GM19372 (cell line): Measurements from ENCODE around the gene ATAD3C.
A peak's percentile ranks its signal among the peaks of the same experiment; 100 is the strongest.
"Not testable (repeated sequence)": the region's sequence is repeated elsewhere in the genome, so short reads cannot be mapped to it uniquely, and the experiment has no call there.

ENCODE experiments used
- ATAC-seq: cut with Tn5 transposase; IDR thresholded peaks from one replicate; pipeline ENCODE4 v1.9.1; 2021; ENCODE audit warnings: mild to moderate bottlenecking, low read depth, moderate library complexity; ENCODE audit not compliant: unreplicated experiment

ATAD3C gene

DNA sequence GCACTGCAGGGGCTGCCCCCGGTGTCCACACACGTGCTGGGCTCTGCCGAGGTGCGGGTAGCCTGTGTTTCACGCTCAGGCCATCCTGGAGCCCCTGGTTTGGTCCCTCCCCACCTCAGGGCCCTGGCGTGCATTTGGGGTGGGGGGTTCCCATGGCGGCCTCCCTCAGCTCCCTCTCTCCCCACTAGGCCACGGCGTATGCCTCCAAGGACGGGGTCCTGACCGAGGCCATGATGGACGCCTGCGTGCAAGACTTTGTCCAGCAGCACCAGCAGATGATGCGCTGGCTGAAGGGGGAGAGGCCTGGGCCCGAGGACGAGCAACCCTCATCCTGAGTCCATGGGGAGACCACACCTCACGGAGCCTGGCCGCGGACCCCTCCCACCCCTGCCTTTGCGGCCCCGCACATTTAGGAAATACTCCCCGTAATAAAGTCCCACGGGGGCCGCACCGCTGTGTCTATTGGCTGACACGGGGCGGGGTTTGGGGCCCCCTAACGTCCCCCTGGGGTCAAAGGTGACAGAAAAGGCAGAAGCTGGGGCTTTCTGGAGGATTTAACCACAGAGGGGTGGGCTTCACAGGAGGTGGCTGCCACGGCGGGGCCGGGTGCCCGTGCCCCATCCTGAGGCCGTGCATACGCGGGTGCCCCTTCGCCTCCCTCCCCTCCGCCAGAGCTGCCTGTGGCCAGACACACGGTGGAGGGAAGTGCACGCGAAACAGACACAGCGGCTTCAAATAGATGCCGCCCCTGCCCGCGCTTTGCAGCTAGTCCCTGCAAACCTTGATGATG is 18.9 kb downstream of the ATAD3C start:
- ATAC-seq: not testable (repeated sequence)

DNA sequence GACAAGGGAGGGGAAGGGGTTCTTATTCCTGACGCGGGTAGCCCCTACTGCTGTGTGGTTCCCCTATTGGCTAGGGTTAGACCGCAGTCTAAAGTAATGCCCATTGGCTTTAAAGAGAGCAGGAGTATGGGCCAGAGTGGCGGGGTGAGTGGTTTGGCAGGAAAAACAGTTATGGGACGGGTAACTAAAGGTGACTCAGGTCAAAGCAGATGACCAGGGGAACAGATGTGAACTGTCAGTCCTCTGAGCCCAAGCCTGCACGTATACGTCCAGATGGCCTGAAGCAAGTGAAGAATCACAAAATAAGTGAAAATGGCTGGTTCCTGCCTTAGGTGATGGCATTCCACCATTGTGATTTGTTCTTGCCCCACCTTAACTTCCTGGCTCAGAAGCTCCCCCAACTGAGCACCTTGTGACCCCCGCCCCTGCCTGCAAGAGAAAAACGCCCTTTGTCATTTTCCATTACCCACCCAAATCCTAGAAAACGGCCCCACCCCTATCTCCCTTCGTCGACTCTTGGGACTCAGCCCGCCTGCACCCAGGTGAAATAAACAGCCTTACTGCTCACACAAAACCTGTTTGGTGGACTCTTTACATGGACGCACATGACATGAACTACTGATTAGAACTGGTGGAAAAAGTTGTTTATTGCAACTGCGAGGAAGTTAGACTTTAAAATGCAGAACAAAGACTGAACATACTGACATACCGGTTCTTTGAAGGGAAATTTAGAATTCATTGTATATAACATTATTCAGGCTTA is 21.3 kb downstream of the ATAD3C start:
- ATAC-seq: no peak

DNA sequence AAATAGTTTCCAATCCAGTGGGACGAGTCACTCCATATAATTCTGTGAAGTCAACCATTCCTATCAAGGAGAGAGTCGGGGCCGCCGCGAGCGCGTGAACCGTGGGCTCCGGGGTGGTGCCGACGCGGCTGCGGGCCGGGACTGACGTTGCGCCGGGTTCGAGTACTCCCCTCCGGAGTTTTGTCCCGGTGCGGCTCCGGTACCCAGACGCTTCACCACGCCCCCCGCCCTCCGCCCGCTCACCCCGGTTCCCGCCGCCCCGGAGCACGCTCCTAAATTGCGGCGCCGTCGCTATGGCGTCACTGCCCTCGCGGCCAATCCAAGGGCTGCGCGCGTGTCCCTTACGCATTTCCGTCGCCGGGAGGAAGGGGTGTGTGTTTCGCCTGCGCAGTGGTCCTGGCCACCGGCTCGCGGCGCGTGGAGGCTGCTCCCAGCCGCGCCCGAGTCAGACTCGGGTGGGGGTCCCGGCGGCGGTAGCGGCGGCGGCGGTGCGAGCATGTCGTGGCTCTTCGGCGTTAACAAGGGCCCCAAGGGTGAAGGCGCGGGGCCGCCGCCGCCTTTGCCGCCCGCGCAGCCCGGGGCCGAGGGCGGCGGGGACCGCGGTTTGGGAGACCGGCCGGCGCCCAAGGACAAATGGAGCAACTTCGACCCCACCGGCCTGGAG is 22.0 kb downstream of the ATAD3C start, which contains the start of gene ATAD3B:
TSS of gene ATAD3B (plus strand) at position 377 of the 664 bp plus-strand sequence. CDS start at position 497, 120 bp downstream.
- peak; percentile 85 for ATAC-seq

DNA sequence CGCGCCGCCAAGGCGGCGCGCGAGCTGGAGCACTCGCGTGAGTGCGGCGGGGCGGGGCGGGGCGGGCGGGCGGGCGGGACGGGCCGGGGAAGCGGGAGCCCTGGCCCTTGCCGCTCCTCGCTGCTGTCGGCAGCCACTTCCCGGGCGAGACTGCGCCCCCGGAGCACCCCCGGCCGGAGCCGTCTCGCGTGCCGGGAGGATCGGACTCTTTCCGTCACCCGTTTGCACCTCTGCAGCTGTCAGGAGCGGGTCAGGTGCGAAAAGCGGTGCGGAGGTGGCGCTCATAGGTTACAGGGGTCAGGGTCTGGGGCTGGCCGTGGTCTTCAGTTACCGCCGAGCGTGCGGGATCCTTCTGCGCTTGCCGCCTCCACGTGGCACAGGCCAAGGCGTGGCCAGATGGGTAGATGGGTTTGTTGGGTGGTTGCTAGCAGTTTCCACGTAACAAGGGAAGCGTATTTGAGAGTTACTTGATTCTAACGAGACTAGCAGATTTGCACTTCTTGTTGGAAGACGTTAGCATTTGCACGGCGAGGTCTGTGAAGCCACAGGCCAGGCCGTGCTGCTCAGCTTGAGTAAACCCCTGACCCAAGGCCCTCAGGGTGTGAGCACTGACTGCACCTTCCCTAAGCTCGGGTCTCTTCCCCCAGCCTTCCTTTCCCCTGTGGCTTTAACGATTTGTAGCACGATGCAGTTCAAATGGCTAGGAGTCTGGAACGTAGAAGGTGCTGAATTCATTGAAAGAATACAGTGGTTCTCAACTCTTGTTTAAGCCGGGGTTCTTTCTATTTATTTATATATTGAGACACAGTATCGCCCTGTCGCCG is 22.8 kb downstream of the ATAD3C start:
- ATAC-seq: peak; percentile 22

DNA sequence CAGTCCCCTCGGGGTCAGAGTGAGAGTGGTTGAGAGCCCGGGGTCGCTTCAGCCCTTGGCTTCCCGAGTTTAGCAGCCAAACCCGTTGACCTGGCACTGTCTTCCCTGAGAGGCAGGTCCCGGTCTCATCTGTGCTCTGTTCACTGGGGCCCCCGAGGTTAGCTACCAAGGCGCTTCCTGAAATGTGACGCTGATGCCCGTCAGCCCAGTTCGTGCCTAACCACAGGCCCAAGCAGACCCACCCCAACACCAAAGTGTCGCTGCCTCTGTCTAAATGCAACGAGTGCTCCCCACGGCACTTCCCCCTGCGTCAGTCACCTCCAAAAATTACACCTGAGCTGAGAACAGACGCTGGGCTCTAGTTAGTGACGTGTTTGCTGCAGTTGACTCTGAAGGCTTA is 26.5 kb downstream of the ATAD3C start:
- ATAC-seq: not testable (repeated sequence)

DNA sequence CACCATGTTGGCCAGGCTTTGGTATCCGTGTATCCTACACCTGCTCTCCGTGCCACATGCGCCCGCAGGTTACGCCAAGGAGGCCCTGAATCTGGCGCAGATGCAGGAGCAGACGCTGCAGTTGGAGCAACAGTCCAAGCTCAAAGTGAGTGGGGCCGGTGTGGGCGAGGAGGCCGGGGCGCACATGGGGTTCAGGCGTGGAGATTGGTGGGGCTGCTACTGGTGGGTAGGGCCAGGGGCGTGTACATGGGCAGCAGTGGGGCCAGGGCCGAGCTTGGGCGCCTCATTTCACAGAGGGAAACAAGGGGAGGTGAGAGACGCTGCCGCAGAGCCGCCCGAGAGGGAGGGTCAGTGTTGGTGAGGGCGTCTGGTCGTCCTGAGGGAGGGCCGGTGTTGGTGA is 27.7 kb downstream of the ATAD3C start:
- no peak for ATAC-seq

DNA sequence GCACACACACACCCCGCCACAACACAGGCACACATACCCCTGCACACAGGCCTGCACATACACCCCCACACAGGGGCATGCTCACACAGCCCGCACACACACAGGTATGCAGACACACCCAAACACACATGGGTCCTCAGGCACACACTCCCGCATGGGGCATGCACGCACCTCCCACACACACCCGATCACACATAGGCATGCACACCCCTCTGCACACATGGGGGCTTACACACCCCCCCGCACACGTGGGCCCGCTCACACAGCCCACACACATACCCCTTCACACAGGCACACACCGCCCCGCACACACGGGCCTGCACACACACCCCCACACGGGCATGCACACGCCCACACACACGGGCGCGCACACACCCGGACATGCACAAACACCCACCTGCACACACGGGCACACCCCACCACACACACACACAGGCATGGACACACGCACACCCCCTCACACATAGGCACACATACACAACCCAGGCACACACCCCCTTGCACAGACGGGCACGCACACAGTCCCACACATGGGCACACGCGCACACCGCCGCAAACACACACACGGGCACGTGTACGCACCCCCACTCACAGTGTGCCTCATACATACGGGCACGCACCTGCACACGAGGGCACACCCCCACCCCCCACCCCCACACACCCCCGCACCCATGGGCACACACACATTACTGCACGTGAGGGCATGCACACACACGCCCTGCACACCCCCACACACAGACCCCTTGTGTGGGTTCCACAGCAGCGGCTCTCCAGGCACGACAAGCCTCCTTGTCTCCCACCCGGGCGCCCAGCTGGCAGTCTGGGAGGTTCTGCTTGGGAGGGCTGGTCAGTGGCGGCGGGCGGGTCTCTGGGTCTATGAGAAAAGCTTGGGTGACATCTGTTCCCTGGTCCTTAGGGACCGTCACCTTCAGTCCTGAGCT is 30.3 kb downstream of the ATAD3C start:
- ATAC-seq: no peak

DNA sequence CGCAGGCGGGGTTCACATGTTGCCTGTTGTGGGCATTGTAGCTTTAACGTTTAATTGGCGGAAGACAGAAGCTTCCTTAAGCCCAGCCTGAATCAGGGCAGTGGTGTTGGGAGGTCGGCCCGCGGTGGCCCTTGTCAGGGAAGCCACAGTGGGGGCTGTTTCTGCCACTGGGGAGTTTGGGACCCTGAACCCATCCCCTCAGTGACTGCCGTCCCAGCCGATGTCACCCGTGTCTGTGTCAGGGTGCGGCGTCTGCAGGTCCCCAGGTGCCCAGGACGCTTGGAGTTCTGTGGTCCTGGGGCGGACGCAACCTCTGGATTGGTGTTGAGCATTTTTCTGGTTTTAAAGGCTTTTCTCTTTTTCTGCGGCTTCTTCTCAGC is 31.0 kb downstream of the ATAD3C start:
- not testable (repeated sequence) for ATAC-seq

DNA sequence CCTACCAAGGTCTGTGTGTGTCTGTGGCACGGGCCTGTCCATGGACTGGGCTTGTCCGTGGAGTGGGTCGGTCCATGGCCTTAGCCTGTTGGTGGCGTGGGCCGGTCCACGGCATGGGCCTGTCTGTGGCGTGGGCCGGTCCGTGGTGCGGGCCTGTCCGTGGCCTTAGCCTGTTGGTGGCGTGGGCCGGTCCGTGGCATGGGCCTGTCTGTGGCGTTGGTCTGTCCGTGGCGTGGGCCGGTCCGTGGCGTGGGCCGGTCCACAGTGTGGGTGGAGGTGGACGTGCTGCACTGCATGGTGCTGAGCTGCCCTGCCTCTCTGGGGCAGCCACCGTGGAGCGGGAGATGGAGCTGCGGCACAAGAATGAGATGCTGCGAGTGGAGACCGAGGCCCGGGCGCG is 32.3 kb downstream of the ATAD3C start:
- not testable (repeated sequence) for ATAC-seq

DNA sequence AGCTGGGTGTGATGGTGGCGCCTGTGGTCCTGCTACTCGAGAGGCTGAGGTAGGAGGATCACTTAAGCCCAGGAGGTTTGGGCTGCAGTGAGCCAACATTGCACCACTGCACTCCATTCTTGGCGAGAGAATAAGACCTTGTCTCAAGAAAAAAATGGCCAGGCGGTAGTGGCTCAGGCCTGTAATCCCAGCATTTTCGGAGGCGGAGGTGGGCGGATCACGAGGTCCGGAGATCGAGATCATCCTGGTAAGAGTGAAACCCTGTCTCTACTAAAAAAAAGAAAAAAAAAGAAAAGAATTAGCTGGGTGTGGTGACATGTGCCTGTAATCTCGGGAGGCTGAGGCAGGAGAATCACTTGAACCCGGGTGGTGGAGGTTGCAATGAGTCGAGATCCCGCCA is 33.4 kb downstream of the ATAD3C start:
- ATAC-seq: no peak

DNA sequence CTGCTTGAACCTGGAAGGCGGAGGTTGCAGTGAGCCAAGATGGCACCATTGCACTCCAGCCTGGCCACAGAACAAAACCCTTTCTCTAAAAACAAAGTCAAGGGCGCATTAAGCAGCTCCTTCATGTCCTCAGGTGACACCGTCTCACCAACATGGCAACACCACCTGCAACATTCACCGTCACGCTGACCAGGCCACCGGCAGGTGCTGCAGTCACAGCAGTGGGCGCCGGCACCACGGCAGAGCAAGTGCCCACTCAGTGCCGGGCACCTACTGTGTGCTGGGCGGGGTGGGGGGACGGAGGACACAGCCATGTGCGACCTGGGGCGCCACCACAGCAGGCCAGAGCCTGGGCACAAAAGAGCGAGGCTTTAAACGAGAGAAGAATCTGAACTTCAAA is 34.2 kb downstream of the ATAD3C start:
- no peak for ATAC-seq

DNA sequence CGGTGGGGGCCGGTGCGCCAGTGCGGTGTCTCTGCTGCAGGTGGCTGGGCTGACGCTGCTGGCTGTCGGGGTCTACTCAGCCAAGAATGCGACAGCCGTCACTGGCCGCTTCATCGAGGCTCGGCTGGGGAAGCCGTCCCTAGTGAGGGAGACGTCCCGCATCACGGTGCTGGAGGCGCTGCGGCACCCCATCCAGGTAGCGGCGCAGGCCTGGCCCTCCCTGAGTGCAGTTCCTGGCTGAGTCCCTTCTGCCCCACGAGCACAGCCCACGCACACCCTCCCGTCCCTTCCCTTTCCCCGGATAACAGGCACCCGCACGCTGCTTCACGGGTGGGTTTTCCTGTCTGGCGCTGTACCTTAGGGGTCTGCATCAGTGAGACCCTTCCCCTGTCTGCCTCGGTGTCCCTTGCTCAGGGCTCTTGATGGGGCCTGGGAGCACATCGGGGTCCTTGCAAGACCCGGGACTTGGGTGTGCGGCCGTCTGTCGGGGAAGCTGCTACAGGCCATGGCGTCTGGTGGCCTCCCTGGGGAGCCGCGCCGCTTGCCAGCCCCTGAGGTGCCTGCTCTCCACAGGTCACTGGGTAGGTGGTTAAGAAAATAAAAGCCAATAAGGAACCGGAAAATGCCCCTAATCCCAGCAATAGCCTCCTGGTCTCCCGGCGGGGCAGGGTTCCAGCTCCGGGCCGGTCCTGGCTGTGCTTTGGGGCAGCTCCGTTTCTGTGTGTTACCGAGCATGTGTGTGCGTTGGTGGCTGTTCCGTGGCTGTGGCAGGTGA is 35.7 kb downstream of the ATAD3C start:
- not testable (repeated sequence) for ATAC-seq

DNA sequence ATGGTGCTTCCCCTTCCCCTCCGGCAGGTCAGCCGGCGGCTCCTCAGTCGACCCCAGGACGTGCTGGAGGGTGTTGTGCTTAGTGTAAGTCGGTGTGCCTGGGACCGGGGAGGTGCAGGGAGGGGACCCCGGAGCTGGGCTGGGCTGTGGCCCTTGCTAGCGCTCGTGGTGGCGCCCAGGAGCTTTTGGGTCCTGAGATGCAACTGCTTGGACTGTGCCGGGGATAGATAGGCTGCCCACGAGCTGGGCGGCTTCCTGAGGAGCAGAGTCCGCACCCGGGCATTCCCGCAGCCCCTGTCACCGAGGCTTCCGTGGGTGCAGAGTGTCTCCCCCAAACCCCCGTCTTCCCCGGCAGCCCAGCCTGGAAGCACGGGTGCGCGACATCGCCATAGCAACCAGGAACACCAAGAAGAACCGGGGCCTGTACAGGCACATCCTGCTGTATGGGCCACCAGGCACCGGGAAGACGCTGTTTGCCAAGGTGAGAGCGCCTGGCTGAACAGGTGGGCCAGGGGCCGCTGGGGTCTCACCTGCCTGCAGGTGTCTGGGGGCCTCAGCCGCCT is 36.3 kb downstream of the ATAD3C start:
- not testable (repeated sequence) for ATAC-seq

DNA sequence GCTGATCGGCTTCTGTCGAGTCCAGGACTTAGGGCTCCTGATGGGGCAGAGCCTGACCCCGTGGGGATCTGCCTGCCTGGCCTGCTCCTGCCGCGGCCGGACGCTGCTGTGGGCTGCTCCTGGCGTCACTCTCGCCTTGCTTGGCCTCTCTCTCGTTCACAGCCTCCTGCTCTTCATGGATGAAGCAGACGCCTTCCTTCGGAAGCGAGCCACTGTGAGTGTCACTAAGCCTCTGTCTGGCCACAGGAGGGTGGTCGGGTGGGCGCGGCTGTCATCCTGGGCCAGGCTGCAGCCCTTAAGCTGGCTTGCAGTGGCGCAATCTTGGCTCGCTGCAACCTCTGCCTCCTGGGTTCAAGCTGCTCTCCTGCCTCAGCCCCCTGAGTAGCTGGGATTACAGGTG is 38.2 kb downstream of the ATAD3C start:
- ATAC-seq: no peak

DNA sequence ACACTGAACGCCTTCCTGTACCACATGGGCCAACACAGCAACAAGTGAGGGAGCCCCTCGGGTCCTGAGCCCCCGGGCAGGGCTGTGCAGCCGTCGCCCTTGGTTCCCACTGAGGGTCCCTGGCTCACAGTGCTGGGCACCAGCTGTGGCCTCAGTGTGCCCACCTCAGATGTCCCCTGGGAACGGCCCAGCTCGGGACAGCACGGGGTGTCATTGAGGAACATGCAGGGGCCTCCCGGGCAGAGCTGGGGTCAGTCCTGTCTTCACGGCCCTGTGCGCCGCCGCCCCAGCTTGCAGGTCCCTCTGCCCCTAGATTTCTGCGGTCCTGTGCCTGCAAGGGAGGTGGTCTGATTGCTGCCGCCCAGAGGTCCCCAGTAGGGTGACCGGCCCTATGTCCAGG is 39.7 kb downstream of the ATAD3C start:
- no peak for ATAC-seq

DNA sequence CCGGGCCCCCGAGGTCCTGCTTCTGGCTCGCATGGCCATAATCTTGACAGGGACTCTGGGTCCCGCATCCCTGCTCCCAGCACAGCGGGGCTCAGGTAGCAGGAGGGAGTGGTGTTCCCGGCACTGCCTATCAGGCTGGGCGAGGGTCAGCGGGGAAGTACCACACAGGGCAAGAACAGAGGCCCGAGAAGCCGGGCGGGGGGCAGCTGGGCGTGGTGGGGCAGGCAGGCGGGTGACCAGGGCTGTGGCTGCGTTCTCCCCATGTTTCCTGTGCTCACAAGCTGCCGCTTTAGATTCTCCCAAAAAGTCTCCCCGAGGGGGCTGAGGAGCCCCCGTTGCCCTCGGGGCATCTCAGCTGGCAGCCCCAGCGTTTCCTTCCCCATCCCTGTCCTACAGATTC is 40.4 kb downstream of the ATAD3C start:
- no peak for ATAC-seq

DNA sequence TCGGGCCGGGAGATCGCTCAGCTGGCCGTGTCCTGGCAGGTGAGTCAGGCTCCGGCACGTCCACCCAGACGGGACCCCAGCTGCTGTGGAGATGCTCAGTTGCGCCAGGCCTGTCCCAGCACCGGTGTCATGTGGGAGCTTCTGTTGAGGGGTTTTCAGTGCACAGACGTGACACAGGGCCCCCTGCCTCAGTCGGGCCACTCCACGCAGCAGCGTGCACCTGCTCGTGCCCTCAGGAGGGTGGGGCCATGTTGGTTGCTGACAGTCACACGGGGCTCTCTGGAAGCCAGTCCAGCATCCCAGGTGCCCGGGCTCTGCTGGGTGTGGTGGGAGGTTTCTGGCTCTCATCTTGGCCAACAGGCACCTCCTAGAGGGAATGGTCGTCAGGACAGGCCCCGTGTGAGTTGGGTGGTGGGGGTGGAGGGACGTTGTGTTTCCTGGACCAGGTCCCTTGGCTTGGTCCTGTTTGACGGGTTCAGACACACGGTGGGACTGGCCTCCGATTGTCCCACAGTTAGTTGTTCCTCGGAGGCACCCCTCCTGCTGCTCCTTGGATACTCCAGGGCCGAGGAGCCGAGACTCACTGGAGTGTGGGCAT is 41.2 kb downstream of the ATAD3C start:
- ATAC-seq: no peak

DNA sequence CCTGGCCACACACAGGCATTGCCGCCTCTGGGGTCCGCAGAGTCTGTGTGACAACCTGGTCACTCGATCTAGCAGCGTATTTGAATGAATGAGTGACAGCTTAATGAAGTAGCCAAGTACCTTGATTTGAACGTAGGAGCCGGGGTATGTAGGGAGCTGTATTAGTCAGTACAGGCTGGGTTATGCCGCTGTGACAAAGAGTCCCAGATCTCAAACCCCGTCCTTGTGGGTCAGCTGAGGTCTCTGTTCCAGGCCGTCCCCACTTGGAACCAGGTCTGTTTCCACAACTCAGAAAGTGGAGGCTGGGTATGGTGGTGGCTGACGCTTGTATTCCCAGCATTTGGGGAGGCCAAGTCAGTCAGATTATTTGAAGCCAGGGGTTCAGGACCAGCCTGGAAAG is 42.1 kb downstream of the ATAD3C start:
- ATAC-seq: no peak
